CD4-positive, alpha-beta T cell treated with Interleukin-15 for 4 hours (primary cell): ENCODE results near the gene SVIL.
"Not testable (repeated sequence)": the region's sequence is repeated elsewhere in the genome, so short reads cannot be mapped to it uniquely, and the experiment has no call there.

Source experiments
- DNase-seq: peaks from one replicate; pipeline ENCODE4 v3.0.0-alpha.2; 2020; ENCODE audit warnings: low spot score

Gene SVIL

DNA sequence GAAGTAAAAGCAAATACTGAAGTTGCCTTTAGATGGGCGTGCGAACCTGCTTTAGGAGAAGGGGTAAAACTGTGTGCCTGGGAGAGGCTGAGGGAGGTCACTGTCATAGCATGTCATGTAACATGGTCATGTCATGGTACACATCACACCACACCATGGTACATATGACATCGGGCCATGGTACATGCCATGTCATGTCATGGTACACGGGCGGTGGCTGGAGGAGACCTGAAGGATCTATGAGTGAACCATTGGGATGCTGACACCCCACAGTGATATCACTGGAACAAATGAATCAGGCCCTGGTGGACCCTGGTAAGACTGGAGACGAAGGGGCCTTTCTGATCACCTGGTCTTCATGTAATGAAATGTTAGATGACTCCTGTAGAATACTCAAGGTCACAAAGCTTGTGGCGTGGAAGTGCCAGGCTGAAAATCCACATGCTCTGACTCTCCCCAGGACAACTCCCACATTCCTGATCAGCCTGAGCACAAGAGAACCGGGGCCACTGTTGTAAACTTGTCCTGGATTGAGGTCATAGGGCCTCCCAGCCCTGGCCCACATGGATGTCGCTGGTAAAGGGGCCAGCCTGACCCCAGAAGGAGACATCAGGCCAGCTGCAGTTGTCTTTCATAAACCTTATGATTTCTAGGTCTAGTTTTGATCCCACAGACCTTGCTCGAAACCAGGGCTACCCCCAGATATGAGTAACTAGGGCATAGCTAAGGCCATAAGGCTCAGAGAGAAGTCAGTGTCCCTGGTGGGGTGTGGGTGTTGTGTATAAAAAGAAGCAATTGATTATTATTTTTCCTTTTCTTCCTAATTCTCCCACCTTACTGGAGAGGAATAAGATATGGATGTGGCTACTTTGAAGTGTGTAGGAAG is 60.3 kb downstream of the SVIL start:
- DNase-seq, result not testable (repeated sequence)

DNA sequence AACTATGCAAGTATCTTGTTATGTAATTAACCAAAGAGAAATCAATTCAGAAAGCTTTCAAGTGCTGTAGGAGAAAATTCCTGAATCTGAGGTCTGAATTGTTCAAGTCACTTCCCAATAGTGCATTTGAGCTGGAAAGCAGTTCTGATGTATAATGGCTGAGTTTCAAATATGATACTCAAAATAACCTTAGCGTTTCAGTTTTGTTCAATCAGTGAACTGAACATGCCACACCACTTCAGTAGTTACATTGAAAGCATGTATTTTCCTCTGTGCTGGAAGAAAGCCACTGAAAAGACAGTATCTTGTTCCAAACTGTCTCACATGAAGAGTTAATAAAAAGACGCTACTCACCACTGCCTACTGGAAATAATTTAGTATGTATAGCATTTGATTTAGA is 64.5 kb downstream of the SVIL start:
- not testable (repeated sequence) for DNase-seq

DNA sequence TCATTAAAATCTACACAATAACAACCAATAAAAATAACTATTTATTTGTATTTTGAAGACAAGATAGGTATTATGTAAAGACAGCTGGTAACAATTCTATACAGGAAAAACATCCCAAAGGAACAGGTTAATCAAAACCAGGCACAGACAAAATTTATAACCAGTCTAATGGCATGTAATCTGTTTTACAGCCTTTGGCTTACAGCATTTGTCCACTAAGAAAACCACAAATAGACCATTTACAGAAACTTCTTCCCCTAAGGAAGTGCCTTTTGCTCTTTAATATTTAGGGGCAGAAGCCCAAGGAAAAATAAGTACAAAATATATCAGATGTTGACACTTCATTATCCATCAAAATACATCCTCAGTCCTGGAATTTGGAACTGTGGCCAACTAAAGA is 65.0 kb downstream of the SVIL start:
- DNase-seq, result no peak

DNA sequence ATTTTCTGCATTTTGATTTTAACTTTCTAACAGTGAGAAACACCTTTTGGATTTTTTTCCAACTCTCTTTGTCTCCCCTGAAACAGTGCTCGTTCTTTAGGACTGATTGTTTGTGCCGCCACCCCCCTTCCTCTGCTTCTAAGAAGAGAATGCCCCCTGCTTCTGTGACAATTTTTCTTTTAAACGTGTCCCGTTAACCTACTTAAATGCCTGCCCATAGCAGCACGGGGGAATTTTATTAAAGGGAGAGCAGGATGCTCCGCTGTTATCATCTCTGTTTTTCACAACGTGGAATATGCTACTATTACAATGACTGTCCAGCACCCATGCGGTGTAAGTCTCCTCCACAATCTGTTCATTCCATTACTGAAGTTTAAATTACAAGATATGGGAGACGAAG is 67.8 kb downstream of the SVIL start:
- no peak for DNase-seq

DNA sequence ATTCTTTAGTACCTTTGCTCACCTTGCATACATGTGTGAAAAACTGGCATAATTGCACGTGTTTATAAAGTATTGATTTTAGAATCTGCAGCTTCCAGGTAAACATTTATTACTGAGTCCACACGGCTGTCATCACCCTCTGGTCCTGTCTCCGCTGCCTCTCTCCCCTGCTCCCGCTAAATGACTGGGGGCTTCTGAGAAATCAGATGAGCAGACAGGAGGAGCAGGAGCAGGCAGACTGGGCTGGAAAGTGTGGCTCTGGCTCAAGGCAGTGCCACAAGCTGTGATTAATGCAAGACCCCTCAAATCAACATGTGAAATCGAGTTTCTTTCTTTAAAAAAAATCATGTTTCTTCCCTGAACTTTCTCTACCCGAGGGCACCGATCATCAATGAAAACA is 68.6 kb downstream of the SVIL start:
- DNase-seq, result not testable (repeated sequence)

DNA sequence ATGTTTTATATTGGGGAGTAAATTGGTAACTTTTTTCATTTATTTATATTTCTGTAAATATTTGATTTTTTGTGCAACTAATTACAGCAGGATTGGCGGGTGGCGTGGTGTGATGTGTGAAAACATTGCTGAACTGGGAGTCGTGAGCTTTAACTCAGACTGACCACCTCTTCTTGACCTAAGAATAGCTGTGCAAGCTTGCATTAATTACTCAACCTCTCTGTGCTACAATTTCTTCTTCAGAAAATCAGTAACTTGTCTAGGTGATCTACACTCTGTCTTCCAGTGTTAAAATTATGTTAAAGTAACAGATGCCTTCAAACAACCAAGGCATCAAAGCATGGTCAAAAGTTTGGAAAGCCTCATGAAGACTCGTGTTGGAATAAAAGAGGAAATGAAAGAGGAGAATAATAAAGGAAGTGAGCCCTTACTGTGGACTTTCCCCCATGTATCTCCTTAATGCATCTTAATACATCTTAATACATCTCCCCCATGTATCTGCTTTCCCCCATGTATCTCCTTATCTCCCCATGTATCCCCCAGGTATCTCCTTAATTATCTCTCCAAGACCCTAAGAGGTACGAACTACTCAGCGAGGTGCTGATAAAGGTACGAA is 71.2 kb downstream of the SVIL start:
- DNase-seq, result no peak

DNA sequence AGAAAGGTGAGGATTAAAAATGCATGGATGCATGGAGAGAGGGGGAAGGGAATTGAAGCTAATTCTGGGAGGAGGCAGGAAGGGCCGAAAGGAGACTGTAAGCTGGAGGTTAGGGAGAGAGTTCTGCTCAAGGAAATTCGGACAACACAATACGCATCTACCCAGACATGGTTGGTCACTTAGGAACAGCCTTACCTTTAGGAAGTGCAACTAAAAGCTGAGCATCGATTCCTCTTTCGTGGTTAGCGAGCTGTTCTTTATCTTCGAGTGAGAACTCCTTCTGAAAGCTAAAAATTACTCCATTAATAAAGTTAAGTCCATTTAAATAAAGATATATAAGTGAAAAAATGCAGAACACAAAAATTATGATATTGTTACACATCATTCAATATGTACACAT is 71.8 kb downstream of the SVIL start:
- not testable (repeated sequence) for DNase-seq

DNA sequence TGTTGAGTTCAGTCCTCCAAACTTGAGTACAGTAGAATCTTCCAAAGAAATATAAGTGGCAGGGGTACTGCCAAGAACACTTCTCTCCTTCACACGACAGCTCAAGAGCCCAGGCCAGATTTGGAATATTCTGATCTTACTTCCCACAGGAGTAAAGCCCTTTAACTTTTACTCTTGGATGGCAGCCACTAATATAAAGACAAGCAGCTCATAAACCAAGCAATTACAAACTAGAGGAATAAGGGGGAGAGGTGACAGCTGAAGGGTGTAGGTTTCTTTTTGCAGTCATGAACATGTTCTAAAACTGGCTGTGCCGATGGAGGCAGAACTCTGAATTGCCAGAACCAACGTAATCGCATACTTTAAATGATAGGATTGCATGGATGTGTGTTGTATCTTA is 74.8 kb downstream of the SVIL start:
- no peak for DNase-seq

DNA sequence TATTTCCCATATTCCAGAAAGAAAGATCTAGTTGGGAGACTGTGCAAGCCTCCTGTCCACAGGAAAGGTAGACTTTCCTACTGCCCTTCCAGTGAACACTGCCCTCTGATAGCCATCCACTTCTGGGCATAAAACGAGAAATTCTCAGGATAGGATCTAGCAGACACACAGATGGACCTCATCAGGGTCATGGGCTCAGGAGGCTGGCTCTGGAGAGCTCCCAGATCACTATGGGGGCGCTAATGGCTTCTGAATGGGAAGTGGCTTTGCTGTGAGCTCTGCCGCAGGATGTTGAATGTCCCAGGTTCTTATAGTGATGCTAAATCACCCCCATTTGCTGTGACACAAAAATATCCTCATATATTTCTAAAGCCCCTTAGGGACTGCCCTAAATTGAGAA is 77.1 kb downstream of the SVIL start:
- no peak for DNase-seq

DNA sequence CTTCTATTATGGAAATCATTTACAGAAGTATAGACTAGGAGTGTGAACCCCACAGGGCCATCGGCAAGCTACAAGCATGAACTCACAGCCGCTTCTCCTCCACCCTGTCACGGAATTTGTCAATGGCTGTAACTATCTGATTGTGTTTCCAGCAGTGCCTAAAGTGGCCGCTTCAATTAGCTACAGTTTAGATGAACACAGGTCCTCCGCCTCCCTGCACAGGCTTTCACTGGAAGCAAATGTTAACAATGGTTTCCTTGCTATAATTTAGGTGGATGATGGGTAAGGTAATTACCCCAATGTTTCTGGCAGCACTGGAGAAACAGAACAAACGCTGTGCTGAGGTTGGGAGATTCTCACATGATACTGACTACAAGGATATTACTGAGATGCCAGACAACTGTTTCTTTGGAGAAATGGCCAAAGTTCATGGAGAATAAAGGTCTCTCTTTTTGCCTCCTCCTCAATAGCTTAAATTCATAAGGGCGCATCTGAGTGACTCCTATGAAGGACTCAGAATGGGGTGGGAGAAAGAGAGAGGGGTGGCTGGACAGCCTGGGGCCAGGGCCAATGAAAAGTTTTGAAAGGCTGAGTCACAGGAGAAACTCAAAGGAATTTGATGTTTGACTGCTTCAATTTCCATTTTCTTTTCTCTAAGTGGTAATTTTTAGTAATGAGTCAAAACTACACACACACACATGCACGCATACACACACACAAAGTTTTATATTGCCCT is 78.9 kb downstream of the SVIL start:
- DNase-seq, result no peak

DNA sequence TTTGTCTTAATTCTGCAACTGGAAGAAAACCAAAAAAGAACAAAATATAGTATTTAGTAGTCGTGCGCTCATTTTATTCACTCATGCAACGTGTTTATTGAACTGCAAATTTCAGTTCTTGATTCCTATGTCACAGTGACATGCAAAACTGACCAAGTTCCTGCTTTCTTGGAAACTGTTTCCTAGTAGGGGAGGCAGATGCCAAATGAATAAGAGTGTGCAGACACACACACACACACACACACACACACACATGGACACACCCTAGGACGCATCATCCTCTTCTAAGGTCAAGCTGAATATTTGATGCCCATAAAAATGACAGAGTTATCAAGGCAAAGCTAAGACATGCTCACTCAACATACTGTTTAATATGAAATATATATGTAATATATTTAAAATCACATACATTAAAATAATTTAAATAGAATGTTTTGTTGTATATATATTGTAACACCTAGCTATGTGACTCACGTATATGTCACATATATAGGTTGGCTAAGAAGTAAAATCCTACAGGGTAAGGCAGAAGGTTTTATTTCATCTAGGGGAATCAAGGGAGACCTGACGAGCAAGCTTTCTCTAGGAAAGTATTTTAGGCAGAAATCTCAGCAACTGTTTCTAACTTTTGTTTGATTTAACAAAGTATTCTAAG is 79.6 kb downstream of the SVIL start:
- DNase-seq, result no peak

DNA sequence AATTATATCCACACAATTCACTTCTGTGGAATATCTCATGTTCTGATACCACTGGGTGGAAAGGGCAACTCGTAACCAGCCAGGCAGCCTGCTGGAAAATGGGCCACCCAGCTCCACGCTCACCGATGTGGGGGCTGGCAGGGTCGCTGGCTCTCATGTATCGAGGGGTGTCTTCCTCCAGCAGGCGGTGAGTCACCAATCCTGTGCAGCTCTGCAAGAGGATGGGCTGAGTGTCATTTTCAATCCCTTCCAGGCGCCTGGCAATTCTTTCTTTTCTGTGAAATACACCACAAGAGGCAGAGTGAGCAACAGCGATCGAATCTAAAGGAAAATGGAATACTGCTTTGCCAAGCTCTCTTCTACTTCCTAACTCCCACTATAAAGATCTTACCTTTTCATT is 80.1 kb downstream of the SVIL start:
- DNase-seq, result no peak

DNA sequence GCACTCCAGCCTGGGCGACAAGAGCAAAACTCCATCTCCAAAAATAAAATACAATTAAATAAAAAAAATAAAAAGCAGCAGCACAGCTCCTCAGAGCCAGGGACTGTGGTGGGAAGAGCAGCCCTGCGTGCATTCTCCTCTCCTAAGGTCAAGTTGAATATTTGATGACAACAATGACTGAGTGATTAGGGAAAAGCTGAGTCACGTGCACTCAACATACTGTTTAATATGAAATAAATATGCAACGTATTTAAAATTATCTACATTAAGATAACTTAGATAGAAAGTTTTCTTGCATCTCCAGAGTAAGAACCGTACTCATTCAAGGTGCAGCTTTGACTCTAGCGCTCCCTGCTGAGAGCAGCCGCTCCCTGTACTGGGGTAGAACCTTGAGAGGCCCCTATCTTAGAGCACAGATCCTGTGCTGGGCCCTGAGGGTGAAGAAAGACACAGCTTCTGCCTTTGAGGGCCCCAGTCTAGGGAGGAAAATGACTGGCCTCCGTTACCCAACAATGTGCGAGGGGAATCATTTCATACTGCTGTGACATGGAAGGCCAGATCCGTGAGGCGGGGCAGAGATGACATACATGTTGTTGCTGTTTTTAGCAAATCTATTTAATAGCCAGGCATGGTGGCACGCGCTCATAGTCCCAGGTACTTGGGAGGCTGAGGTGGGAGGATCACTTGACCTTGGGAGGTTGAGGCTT is 81.1 kb downstream of the SVIL start:
- DNase-seq, result no peak

DNA sequence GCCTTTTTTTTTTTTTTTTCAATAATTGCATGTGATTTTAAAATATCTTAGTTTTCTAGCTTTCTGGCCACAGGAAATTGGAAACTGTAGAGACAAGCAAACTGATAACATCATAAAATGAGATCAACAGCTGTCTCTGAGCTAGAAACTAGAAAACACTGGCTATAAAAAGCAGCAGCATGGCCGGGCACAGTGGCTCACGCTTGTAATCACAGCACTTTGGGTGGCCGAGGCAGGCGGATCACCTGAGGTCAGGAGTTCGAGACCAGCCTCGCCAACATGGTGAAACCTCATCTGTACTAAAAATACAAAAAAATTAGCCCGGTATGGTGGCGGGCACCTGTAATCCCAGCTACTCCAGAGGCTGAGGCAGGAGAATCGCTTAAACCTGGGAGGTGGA is 81.7 kb downstream of the SVIL start:
- DNase-seq, result not testable (repeated sequence)

DNA sequence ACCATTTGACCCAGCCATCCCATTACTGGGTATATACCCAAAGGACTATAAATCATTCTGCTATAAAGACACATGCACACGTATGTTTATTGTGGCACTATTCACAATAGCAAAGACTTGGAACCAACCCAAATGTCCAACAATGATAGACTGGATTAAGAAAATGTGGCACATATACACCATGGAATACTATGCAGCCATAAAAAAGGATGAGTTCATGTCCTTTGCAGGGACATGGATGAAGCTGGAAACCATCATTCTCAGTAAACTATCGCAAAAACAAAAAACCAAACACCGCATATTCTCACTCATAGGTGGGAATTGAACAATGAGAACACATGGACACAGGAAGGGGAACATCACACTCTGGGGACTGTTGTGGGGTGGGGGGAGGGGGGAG is 85.3 kb downstream of the SVIL start:
- not testable (repeated sequence) for DNase-seq

DNA sequence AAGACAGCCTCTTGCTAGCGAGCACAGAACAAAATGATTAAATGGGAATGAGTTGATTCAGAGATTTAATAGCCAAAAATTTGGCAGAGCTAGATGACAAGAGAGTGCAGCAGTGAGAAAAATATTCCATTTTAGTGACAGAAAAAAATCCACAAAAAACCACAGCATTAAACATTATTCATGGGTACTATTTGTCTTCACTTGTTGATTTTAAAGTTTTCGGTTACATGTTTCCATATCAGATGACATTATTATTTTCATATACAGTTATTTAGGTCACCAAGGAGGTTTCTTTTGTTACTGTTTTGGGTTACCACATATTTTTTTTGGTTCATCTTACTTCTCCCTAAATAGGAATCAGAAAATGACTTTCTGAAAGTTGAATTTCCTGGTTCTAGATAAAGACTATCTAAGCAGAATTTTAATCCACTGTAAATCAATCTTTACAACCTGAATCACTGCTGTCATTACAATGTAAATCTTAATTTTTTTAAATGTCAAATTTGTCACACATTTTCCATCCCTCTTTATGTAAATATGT is 87.9 kb downstream of the SVIL start:
- no peak for DNase-seq

DNA sequence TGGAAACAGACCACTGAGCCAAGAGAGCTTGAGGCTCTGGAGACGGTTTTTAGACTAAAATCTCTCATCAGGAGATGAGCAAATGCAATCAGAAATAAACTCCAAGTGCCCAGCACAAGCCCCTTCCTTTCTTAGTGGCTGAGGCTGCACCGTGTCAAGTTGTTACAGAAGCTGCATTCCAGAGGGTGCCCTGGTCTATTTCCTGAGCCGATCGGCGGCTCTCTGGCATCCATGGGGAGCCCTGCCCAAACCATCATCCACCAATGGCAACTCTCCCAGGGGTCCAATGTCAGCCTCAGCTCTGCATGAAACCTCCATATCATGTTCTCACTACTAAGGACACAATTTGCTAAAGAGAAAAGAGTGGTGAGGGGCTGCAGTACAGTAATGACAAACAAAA is 89.6 kb downstream of the SVIL start:
- no peak for DNase-seq

DNA sequence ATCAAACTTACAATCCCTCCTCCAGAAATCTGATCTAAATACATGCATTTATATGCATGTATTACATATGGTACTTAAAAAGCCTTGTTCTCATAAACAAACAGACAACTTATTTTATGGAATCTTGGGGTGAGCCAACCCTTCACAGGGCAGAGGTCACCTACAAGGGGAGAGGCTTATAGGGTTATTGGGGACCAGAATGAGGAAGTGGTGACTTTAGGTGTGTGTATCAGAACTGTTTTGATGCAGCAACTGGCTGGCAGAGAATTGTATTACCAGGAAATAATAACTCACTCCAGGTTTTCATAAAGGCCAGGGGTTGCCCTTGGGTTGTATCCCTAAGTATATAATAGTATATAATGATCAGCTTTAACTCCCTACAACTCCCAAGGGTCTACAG is 91.1 kb downstream of the SVIL start:
- no peak for DNase-seq

DNA sequence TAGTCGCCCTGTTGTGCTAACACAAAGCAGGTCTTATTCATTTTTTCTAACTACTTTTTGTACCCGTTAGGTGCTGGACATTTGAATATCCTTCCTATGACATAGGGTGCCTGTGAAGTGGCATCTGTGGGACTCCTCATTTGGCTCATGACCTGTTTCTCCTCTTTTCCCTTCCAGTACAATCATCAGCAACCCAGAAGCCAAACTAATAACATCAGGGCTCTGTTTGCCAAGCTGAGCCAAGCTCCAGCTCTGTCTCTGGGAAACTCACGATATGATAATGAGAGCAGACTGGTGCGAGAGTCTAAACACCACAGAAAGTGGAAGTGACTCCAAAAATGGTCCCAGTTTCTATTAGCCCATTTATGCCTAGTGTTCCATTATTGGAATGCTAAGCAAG is 92.0 kb downstream of the SVIL start:
- DNase-seq, result no peak

DNA sequence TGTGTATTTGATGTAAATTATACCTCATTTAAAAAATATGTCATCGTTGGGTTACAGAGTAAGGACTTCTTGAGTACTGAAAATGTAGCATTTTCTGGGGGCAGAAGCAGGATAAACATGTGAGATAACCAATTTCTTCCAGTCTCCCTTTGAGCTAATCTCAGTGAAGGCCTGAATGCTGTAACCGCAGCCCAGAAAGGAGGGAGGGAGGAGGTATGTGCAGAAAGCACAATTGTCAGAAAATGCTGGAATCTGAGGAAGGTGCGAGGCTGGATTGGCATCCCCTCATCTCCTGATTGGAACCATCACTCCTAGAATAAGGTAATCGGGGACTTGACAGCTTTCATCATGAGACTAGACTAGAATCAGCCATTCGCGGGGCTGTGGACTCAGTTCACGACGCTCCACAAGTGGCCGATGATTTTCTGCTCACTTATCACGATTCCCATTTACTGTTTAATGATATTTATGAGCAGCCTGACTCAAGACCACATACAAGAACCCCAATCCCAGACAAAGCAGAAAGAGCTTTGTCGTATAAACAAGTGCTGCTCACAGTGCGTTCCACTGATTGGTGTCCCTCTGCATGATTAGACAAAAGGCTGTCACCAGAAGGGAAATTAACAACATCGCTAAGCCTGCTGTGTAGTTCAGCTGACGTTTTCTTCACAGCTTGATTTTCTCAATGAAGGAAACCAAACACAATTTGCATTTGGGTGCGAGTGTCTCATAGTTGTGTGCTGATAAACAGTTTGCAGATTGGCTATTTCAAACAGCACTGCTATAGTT is 93.2 kb downstream of the SVIL start:
- DNase-seq, result no peak

DNA sequence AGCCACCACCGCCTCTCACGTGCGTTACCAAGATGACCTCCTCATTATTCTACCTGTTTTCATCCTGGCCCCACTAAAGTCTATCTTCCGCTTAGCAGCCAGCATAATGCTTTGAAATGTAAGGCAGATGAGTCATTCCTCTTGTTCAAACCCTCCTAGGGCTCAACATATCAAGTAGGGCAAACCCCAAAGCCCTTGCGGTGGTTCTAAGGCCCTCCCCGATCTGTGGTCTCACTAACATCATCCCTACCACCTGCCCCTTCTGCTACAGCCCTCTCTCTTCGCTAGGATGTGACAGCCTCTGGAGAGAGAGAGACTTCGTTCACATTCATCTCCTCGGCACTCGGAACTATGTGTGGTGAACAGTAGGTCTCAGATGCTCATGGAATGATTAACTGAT is 94.8 kb downstream of the SVIL start:
- DNase-seq, result no peak
